Stimulated activated CD8-positive, alpha-beta memory T cell treated with anti-CD3 and anti-CD28 coated beads, Interleukin-7, amount 100 ng/mL, for 1 hour (primary cell): Measurements from ENCODE around the gene SLC27A1.
A peak's percentile ranks its signal among the peaks of the same experiment; 100 is the strongest.
"Not testable (repeated sequence)": the region's sequence is repeated elsewhere in the genome, so short reads cannot be mapped to it uniquely, and the experiment has no call there.

Experiments used
- DNase-seq, 2 donors: peaks; one replicate each; pipeline ENCODE4 v3.0.0-alpha.2; 2020; ENCODE audit warnings: low read depth in 2 of 2

Gene SLC27A1

GRCh38 chr19:17486545-17487240 lies 16.4 kb downstream of the SLC27A1 start:
- DNase-seq: no peak

GRCh38 chr19:17487284-17488121 lies 17.2 kb downstream of the SLC27A1 start:
- DNase-seq: no peak

GRCh38 chr19:17488593-17489391 lies 18.5 kb downstream of the SLC27A1 start:
- DNase-seq: peak; percentile 45 to 61

GRCh38 chr19:17489392-17490030 lies 19.2 kb downstream of the SLC27A1 start:
- no peak for DNase-seq

DNA sequence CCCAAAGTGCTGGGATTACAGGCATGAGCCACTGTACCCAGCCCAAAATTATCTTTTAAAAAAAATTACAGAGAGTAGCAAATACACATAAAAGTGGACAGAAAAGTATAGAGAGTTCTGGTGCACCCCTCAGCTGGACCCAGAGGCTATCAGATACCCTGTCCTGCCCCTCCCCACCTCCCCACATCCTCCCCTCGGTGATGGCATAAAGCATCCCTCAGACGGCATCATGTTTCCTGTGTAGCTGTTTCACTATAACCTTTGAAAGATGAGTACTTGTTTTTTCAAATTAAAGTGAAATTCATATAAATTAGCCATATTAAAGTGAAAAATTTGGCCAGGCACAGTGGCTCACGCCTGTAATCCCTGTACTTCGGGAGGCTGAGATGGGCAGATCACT lies 20.1 kb downstream of the SLC27A1 start:
- no peak for DNase-seq

GRCh38 chr19:17491287-17491686 lies 21.0 kb downstream of the SLC27A1 start:
- no peak for DNase-seq

DNA sequence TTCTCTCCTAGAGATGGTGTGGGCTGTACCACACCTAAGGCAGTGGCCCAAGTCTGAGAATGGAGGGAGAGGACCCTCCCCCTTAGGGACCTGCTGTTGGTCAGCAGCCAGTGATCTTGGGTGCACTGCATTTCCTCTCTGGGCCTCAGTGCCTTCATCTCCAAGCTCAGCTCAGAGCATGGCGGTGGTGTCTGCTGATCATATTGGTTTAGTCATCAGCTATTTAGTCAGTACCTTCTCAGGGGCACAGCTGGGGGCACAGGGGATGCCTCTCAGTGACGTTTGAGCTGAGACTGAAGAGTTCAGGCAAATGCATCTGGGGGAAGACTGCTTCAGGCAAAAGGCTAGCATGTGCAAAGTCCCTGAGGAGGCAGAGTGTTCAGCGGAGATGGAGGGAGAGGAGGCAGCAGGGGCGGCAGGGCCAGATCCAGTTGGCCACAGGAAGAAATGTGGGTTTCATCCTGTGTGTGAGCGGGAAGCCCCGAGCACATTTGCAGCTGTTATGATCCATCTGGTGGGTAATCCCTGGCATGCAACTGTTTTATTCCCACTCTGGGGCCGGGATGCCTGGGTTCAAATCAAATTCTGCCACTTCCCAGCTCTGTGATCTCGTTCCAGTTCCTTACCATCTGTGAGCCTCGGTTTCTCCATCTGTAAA lies 25.4 kb downstream of the SLC27A1 start:
- no peak for DNase-seq

GRCh38 chr19:17496337-17496997 lies 26.1 kb downstream of the SLC27A1 start:
- DNase-seq: peak; percentile 49 to 66

GRCh38 chr19:17497149-17497798 lies 26.9 kb downstream of the SLC27A1 start:
- DNase-seq: no peak

- not testable (repeated sequence) for DNase-seq
Observed at GRCh38 chr19:17499025-17499424, 28.7 kb downstream of the SLC27A1 start.

DNA sequence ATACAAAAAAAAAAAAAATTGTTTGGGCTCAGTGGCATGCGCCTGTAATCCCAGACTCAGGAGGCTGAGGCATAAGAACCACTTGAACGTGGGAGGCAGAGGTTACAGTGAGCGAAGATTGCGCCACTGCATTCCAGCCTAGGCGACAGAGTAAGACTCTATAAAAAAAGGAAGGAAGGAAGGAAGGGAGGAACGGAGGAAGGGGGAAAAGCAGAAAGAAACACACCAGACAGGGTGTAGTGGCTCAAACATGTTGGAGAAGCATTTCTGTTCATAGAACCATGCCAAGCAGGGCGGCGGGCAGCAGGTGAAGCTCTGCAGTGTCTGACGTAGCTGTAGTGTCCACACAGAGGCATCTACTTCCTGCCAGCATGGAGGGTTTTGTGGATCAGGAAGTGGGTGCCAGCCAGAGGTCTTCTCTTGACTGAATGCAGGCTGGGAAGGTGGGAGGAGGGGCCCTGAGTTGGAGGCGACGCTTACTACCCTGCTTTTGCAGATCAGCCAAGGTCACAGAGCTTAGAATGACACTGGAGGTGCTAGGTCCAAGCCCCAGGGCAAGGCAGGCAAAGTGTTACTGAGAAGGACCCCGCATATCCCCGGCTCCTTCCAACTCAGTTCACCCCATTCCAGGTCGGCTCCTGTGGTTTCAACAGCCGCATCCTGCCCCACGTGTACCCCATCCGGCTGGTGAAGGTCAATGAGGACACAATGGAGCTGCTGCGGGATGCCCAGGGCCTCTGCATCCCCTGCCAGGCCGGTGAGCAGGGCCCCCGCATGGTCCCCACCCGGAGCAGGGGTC lies 29.5 kb downstream of the SLC27A1 start:
- DNase-seq: no peak

DNA sequence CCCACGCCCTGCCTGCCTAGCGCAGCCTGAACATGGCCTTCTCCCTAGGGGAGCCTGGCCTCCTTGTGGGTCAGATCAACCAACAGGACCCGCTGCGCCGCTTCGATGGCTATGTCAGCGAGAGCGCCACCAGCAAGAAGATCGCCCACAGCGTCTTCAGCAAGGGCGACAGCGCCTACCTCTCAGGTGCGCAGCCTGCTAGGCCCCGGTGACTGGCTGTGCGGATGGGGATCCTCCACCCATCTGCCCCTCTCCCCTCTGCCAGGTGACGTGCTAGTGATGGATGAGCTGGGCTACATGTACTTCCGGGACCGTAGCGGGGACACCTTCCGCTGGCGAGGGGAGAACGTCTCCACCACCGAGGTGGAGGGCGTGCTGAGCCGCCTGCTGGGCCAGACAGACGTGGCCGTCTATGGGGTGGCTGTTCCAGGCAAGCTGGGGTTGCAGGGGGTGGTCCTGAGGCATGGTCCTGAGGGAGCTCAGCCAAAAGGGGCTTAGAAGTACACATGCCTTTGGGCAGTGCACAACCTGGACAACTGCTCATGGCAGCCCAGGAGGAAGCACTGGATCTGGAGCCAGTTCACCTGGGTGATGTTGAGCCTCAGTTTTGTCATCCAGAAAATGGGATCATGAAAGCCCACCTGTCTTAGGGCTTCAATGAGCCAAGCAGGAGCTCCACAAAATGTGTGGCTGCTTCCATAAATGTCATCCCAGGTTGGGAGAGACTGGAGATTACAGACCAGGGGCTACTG lies 30.3 kb downstream of the SLC27A1 start:
- DNase-seq: no peak

- no peak for DNase-seq
Observed at GRCh38 chr19:17503240-17503639, 32.9 kb downstream of the SLC27A1 start.

- no peak for DNase-seq
Observed at GRCh38 chr19:17504030-17504429, 33.7 kb downstream of the SLC27A1 start.

- DNase-seq: no peak
Observed at GRCh38 chr19:17504456-17504855, 34.1 kb downstream of the SLC27A1 start.

GRCh38 chr19:17505223-17505622 lies 34.9 kb downstream of the SLC27A1 start:
- DNase-seq: no peak

- DNase-seq: no peak
Observed at GRCh38 chr19:17506745-17507144, 36.4 kb downstream of the SLC27A1 start.

- DNase-seq: not testable (repeated sequence)
Observed at GRCh38 chr19:17508558-17508933, 38.2 kb downstream of the SLC27A1 start.
